Skeletal muscle tissue (tissue), 4 donors: Measurements from ENCODE around the gene DBF4. TPM values are rescaled to one million over a fixed set of nuclear protein-coding genes. Genes with fewer than 3 reads are reported as not detected.
A peak's percentile ranks its signal among the peaks of the same experiment; 100 is the strongest.
"Not testable (repeated sequence)": the region's sequence is repeated elsewhere in the genome, so short reads cannot be mapped to it uniquely, and the experiment has no call there.

Source experiments
- H3K27ac ChIP-seq: one replicate; pipeline ENCODE4 v1.7.0; 2013; ENCODE audit warnings: mild to moderate bottlenecking, low read depth, low read length, inconsistent platforms
- H3K27me3 ChIP-seq, 3 donors: one replicate each; pipeline ENCODE4 v1.7.0; 2013; ENCODE audit warnings: low read length in 3 of 3; ENCODE audit not compliant: control insufficient read depth in 3 of 3, insufficient read depth in 3 of 3
- H3K36me3 ChIP-seq, 3 donors: one replicate each; pipeline ENCODE4 v1.7.0; 2013; ENCODE audit warnings: low read length in 3 of 3; ENCODE audit not compliant: control insufficient read depth in 3 of 3, insufficient read depth in 3 of 3
- H3K4me1 ChIP-seq, 3 donors: one replicate each; pipeline ENCODE4 v1.7.0; 2013; ENCODE audit warnings: low read length in 3 of 3, mild to moderate bottlenecking in 3 of 3; ENCODE audit not compliant: control insufficient read depth in 3 of 3, insufficient read depth in 3 of 3
- H3K4me3 ChIP-seq, 3 donors: one replicate each; pipeline ENCODE4 v1.7.0; 2013; ENCODE audit warnings: low read length in 3 of 3
- H3K9ac ChIP-seq, 3 donors: one replicate each; pipeline ENCODE4 v1.7.0; 2013; ENCODE audit warnings: low read length in 3 of 3, mild to moderate bottlenecking in 3 of 3, moderate library complexity in 2 of 3, low read depth in 1 of 3
- H3K9me3 ChIP-seq, 3 donors: one replicate each; pipeline ENCODE4 v1.7.0; 2013; ENCODE audit warnings: low read length in 3 of 3; ENCODE audit not compliant: control insufficient read depth in 3 of 3
- total RNA-seq: library from RNA; depleted of rRNA; stranded (reverse); fragments of >200 nt; gene quantifications from one replicate; pipeline ENCODE4 v1.2.3, GENCODE V29; 2014
- donor health status: Osteomylitis.

The DBF4 gene
- total RNA-seq, 1 donor from 2014 or later: 8.4 TPM

- H3K27ac ChIP-seq: no peak overlapping the region
- no peak overlapping the region for H3K4me3 ChIP-seq
- no peaks in the 10 kb centered on the region for H3K4me1 ChIP-seq
- H3K36me3 ChIP-seq: peaks cover 8 to 16% (median 10%) of the 10 kb centered on the region in 3 donors
- H3K9ac ChIP-seq: no peak overlapping the region
- no peaks in the 10 kb centered on the region for H3K9me3 ChIP-seq
- H3K27me3 ChIP-seq: no peaks in the 10 kb centered on the region
Observed at GRCh38 chr7:87858417-87859100, 17.7 kb upstream of the DBF4 start.

- H3K36me3 ChIP-seq: peaks cover 0 to 6% (median 4%) of the 10 kb centered on the region in 3 donors
- no peak overlapping the region for H3K27ac ChIP-seq
- no peak overlapping the region for H3K4me3 ChIP-seq
- no peaks in the 10 kb centered on the region for H3K9me3 ChIP-seq
- no peaks in the 10 kb centered on the region for H3K27me3 ChIP-seq
- no peak overlapping the region for H3K9ac ChIP-seq
- no peaks in the 10 kb centered on the region for H3K4me1 ChIP-seq
Observed at GRCh38 chr7:87866089-87866488, 10.2 kb upstream of the DBF4 start.

- H3K27me3 ChIP-seq, H3K9ac ChIP-seq, H3K36me3 ChIP-seq, H3K4me1 ChIP-seq, H3K27ac ChIP-seq, H3K4me3 ChIP-seq, H3K9me3 ChIP-seq: not testable (repeated sequence)
Observed at GRCh38 chr7:87866533-87866932, 9.8 kb upstream of the DBF4 start.

GRCh38 chr7:87870471-87870870 is 5.8 kb upstream of the DBF4 start:
- H3K4me3 ChIP-seq: no peak overlapping the region
- H3K4me1 ChIP-seq: peaks cover 0 to 4% (median 3%) of the 10 kb centered on the region in 3 donors
- H3K27ac ChIP-seq: no peak overlapping the region
- H3K36me3 ChIP-seq: peaks cover 0 to 6% (median 4%) of the 10 kb centered on the region in 3 donors
- no peaks in the 10 kb centered on the region for H3K9me3 ChIP-seq
- H3K27me3 ChIP-seq: no peaks in the 10 kb centered on the region
- H3K9ac ChIP-seq: no peak overlapping the region

- H3K9ac ChIP-seq: no peak overlapping the region
- H3K27me3 ChIP-seq: no peaks in the 10 kb centered on the region
- no peak overlapping the region for H3K4me3 ChIP-seq
- H3K9me3 ChIP-seq: no peaks in the 10 kb centered on the region
- H3K36me3 ChIP-seq: no peaks in the 10 kb centered on the region
- no peak overlapping the region for H3K27ac ChIP-seq
- peaks cover 0 to 6% (median 4%) of the 10 kb centered on the region in 3 donors for H3K4me1 ChIP-seq
Observed at GRCh38 chr7:87872346-87872745, 3.9 kb upstream of the DBF4 start.

GRCh38 chr7:87873328-87873727 is 3.0 kb upstream of the DBF4 start:
- not testable (repeated sequence) for H3K36me3 ChIP-seq, H3K4me3 ChIP-seq, H3K9me3 ChIP-seq, H3K27me3 ChIP-seq, H3K27ac ChIP-seq, H3K9ac ChIP-seq, H3K4me1 ChIP-seq

GRCh38 chr7:87874066-87874465 is 2.2 kb upstream of the DBF4 start:
- Histone ChIP-seq H3K27me3 (no peaks in the 10 kb centered on the region), H3K36me3 (no peaks in the 10 kb centered on the region), H3K4me1 (peaks cover 4 to 8% (median 4%) of the 10 kb centered on the region in 3 donors), H3K9ac (no peak overlapping the region), H3K27ac (no peak overlapping the region), H3K9me3 (no peaks in the 10 kb centered on the region), H3K4me3 (no peak overlapping the region)

GRCh38 chr7:87875151-87876039 is 898 bp upstream of the DBF4 start:
- peak overlapping the region; percentile 90 for H3K27ac ChIP-seq
- H3K4me1 ChIP-seq: peaks cover 4 to 8% (median 4%) of the 10 kb centered on the region in 3 donors
- H3K9me3 ChIP-seq: no peaks in the 10 kb centered on the region
- H3K27me3 ChIP-seq: no peaks in the 10 kb centered on the region
- peak overlapping the region; percentile 78 to 87 (median 83) for H3K4me3 ChIP-seq
- no peaks in the 10 kb centered on the region for H3K36me3 ChIP-seq
- H3K9ac ChIP-seq: peak overlapping the region; percentile 89 to 92 (median 90)

- peak overlapping the region; percentile 90 for H3K27ac ChIP-seq
- peaks cover 4 to 8% (median 4%) of the 10 kb centered on the region in 3 donors for H3K4me1 ChIP-seq
- peak overlapping the region; percentile 78 to 87 (median 83) for H3K4me3 ChIP-seq
- no peaks in the 10 kb centered on the region for H3K27me3 ChIP-seq
- no peaks in the 10 kb centered on the region for H3K9me3 ChIP-seq
- no peaks in the 10 kb centered on the region for H3K36me3 ChIP-seq
- H3K9ac ChIP-seq: peak overlapping the region; percentile 90 to 92 (median 90)
Observed at GRCh38 chr7:87876869-87877234, 559 bp downstream of the DBF4 start.
